ENCODE measurements around the gene TMEM59L. TPM values are rescaled to one million over a fixed set of nuclear protein-coding genes. Genes with fewer than 3 reads are reported as not detected.

Gene TMEM59L
- total and polyA plus RNA-seq, 2 of the 13 experiments (the other 11 are each of a cell fraction or from before 2014, with no cell fraction given), result 0.97 to 5.5 TPM

- no peak for TF ChIP-seq ZNF24 (IDR thresholded peaks at IDR 0.05)
- TF ChIP-seq CSRNP2 (CRISPR knock-in tag; conservative IDR thresholded peaks at IDR 0.05; ENCODE audit: low read depth), result 0 out of 2 replicates have a peak, but pooled peaks have one; percentile 26
- no peak for TF ChIP-seq ZNF598 (CRISPR knock-in tag; IDR thresholded peaks at IDR 0.05; ENCODE audit: borderline replicate concordance)
- TF ChIP-seq FOXJ3 (CRISPR knock-in tag; IDR thresholded peaks at IDR 0.05; ENCODE audit: borderline replicate concordance), result no peak
- TF ChIP-seq MZF1 (CRISPR knock-in tag; IDR thresholded peaks at IDR 0.05; ENCODE audit: borderline replicate concordance), result no peak
- TF ChIP-seq SETDB1 (CRISPR knock-in tag; IDR thresholded peaks at IDR 0.05; ENCODE audit: borderline replicate concordance), result no peak
- TF ChIP-seq, protein P1, sequence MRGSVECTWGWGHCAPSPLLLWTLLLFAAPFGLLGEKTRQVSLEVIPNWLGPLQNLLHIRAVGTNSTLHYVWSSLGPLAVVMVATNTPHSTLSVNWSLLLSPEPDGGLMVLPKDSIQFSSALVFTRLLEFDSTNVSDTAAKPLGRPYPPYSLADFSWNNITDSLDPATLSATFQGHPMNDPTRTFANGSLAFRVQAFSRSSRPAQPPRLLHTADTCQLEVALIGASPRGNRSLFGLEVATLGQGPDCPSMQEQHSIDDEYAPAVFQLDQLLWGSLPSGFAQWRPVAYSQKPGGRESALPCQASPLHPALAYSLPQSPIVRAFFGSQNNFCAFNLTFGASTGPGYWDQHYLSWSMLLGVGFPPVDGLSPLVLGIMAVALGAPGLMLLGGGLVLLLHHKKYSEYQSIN (CRISPR knock-in tag; IDR thresholded peaks at IDR 0.05; ENCODE audit: borderline replicate concordance), result no peak
- TF ChIP-seq, protein P2, sequence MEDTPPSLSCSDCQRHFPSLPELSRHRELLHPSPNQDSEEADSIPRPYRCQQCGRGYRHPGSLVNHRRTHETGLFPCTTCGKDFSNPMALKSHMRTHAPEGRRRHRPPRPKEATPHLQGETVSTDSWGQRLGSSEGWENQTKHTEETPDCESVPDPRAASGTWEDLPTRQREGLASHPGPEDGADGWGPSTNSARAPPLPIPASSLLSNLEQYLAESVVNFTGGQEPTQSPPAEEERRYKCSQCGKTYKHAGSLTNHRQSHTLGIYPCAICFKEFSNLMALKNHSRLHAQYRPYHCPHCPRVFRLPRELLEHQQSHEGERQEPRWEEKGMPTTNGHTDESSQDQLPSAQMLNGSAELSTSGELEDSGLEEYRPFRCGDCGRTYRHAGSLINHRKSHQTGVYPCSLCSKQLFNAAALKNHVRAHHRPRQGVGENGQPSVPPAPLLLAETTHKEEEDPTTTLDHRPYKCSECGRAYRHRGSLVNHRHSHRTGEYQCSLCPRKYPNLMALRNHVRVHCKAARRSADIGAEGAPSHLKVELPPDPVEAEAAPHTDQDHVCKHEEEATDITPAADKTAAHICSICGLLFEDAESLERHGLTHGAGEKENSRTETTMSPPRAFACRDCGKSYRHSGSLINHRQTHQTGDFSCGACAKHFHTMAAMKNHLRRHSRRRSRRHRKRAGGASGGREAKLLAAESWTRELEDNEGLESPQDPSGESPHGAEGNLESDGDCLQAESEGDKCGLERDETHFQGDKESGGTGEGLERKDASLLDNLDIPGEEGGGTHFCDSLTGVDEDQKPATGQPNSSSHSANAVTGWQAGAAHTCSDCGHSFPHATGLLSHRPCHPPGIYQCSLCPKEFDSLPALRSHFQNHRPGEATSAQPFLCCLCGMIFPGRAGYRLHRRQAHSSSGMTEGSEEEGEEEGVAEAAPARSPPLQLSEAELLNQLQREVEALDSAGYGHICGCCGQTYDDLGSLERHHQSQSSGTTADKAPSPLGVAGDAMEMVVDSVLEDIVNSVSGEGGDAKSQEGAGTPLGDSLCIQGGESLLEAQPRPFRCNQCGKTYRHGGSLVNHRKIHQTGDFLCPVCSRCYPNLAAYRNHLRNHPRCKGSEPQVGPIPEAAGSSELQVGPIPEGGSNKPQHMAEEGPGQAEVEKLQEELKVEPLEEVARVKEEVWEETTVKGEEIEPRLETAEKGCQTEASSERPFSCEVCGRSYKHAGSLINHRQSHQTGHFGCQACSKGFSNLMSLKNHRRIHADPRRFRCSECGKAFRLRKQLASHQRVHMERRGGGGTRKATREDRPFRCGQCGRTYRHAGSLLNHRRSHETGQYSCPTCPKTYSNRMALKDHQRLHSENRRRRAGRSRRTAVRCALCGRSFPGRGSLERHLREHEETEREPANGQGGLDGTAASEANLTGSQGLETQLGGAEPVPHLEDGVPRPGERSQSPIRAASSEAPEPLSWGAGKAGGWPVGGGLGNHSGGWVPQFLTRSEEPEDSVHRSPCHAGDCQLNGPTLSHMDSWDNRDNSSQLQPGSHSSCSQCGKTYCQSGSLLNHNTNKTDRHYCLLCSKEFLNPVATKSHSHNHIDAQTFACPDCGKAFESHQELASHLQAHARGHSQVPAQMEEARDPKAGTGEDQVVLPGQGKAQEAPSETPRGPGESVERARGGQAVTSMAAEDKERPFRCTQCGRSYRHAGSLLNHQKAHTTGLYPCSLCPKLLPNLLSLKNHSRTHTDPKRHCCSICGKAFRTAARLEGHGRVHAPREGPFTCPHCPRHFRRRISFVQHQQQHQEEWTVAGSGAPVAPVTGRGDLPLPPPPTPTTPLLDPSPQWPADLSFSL (CRISPR knock-in tag; IDR thresholded peaks at IDR 0.05), result peak; percentile 67
- TF ChIP-seq, protein P3, sequence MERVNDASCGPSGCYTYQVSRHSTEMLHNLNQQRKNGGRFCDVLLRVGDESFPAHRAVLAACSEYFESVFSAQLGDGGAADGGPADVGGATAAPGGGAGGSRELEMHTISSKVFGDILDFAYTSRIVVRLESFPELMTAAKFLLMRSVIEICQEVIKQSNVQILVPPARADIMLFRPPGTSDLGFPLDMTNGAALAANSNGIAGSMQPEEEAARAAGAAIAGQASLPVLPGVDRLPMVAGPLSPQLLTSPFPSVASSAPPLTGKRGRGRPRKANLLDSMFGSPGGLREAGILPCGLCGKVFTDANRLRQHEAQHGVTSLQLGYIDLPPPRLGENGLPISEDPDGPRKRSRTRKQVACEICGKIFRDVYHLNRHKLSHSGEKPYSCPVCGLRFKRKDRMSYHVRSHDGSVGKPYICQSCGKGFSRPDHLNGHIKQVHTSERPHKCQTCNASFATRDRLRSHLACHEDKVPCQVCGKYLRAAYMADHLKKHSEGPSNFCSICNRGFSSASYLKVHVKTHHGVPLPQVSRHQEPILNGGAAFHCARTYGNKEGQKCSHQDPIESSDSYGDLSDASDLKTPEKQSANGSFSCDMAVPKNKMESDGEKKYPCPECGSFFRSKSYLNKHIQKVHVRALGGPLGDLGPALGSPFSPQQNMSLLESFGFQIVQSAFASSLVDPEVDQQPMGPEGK (CRISPR knock-in tag; IDR thresholded peaks at IDR 0.05), result peak; percentile 99
- TF ChIP-seq, protein P4, sequence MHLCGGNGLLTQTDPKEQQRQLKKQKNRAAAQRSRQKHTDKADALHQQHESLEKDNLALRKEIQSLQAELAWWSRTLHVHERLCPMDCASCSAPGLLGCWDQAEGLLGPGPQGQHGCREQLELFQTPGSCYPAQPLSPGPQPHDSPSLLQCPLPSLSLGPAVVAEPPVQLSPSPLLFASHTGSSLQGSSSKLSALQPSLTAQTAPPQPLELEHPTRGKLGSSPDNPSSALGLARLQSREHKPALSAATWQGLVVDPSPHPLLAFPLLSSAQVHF (CRISPR knock-in tag; IDR thresholded peaks at IDR 0.05), result no peak
- TF ChIP-seq TFDP1 (CRISPR knock-in tag; IDR thresholded peaks at IDR 0.05; ENCODE audit: borderline replicate concordance), result peak; percentile 49; the same call in 1 of the 2 replicates
- no peak for TF ChIP-seq FOXC1 (CRISPR knock-in tag; IDR thresholded peaks at IDR 0.05; ENCODE audit: borderline replicate concordance)
- TF ChIP-seq ZNF724P (CRISPR knock-in tag; IDR thresholded peaks at IDR 0.05; ENCODE audit: borderline replicate concordance), result no peak
- TF ChIP-seq MBD4 (IDR thresholded peaks at IDR 0.05; ENCODE audit: borderline replicate concordance, low read length), result no peak
- no peak for TF ChIP-seq EED (CRISPR knock-in tag; IDR thresholded peaks at IDR 0.05)
Observed at GRCh38 chr19:18605546-18606280, 7.0 kb upstream of the TMEM59L start (continued).
